Gastroesophageal sphincter (tissue), 3 donors: ENCODE results near the gene RIOK3.

Source experiments
- EP300 ChIP-seq: sonication (generic); formaldehyde crosslinking; IDR thresholded peaks from one replicate; pipeline ENCODE4 v1.6.1; 2017; ENCODE audit warnings: antibody characterized with exemption, mild to moderate bottlenecking
- POLR2A ChIP-seq, 2 donors: fragments of 450-650 bp; IDR thresholded peaks; one replicate each; pipeline ENCODE4 v1.6.1; 2017; ENCODE audit warnings: antibody characterized with exemption in 2 of 2, mild to moderate bottlenecking in 2 of 2, moderate library complexity in 1 of 2
- POLR2AphosphoS5 ChIP-seq: sonication (generic); formaldehyde crosslinking; IDR thresholded peaks from one replicate; pipeline ENCODE4 v1.6.1; 2017; ENCODE audit warnings: antibody characterized with exemption
- TF ChIP-seq, protein P1 (sequence below), 4 experiments: fragments of 200-600 bp in 2 of 4; fragments of 450-650 bp in 2 of 4; sonication (generic) in 1 of 4; IDR thresholded peaks; one replicate each; pipeline ENCODE4 v1.5.1; 2017 to 2019; ENCODE audit warnings: antibody characterized with exemption in 4 of 4, mild to moderate bottlenecking in 2 of 4, moderate library complexity in 2 of 4

DNA sequence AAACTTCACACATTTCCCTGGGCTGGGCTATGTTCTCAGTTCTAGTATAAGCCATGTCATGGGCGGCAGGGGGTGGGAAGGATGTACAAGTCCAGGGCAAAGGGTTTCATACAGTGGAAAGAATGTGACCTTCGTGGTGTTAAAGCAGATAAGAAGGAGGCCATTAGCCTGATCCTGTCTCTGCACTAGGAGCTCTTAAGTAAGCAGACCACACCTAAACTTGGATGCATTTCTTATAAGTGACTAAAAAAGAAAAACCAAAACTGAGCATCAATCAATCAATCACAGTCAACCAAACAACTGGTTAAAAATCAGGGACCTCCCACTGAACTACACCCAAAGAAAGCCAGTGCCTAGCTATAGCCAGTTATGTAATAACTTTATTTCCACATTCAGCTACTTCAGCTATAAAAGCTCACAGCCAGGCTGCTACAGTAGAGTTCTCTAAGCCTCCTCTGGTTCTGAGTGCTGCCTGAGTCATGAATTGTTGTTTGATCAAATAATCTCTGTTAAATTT lies 46.8 kb upstream of the RIOK3 start:
- TF ChIP-seq, protein P1, sequence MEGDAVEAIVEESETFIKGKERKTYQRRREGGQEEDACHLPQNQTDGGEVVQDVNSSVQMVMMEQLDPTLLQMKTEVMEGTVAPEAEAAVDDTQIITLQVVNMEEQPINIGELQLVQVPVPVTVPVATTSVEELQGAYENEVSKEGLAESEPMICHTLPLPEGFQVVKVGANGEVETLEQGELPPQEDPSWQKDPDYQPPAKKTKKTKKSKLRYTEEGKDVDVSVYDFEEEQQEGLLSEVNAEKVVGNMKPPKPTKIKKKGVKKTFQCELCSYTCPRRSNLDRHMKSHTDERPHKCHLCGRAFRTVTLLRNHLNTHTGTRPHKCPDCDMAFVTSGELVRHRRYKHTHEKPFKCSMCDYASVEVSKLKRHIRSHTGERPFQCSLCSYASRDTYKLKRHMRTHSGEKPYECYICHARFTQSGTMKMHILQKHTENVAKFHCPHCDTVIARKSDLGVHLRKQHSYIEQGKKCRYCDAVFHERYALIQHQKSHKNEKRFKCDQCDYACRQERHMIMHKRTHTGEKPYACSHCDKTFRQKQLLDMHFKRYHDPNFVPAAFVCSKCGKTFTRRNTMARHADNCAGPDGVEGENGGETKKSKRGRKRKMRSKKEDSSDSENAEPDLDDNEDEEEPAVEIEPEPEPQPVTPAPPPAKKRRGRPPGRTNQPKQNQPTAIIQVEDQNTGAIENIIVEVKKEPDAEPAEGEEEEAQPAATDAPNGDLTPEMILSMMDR (IDR thresholded peaks at IDR 0.05), result no peak
- no peak for TF ChIP-seq POLR2A (IDR thresholded peaks at IDR 0.05)
- TF ChIP-seq POLR2AphosphoS5, result no peak
- no peak for TF ChIP-seq EP300
